ENCODE measurements around the gene DYNC1H1. TPM values are rescaled to one million over a fixed set of nuclear protein-coding genes. Genes with fewer than 3 reads are reported as not detected.

The DYNC1H1 gene
- total and polyA plus RNA-seq, 2 of the 13 experiments (the other 11 are each of a cell fraction or from before 2014, with no cell fraction given), result 74.4 to 239 TPM

- no peak for TF ChIP-seq MAFK (conservative IDR thresholded peaks at IDR 0.05 in 1 of 2, IDR thresholded peaks at IDR 0.05 in 1 of 2; ENCODE audit: low read length in 2 of 2)
- no peak for TF ChIP-seq HDAC6 (IDR thresholded peaks at IDR 0.05; ENCODE audit: low read depth, low read length)
- TF ChIP-seq ZNF20 (CRISPR knock-in tag; IDR thresholded peaks at IDR 0.05), result no peak; the same call in 1 of the 2 replicates
- no peak for TF ChIP-seq RARG (CRISPR knock-in tag; IDR thresholded peaks at IDR 0.05; ENCODE audit: low read depth)
- no peak for TF ChIP-seq LBX2 (CRISPR knock-in tag; IDR thresholded peaks at IDR 0.05; ENCODE audit: borderline replicate concordance)
- peak; percentile 42; the same call in 1 of the 2 replicates for TF ChIP-seq EED (CRISPR knock-in tag; IDR thresholded peaks at IDR 0.05)
- no peak for TF ChIP-seq ZNF562 (CRISPR knock-in tag; IDR thresholded peaks at IDR 0.05; ENCODE audit: borderline replicate concordance)
- peak; percentile 87 for TF ChIP-seq CREBL2 (CRISPR knock-in tag; IDR thresholded peaks at IDR 0.05; ENCODE audit: borderline replicate concordance)
- peak; percentile 65; the same call in 1 of the 2 replicates for TF ChIP-seq DNMT3B (CRISPR knock-in tag; conservative IDR thresholded peaks at IDR 0.05)
- peak; percentile 80; the same call in 1 of the 2 replicates for TF ChIP-seq GLI4 (CRISPR knock-in tag; IDR thresholded peaks at IDR 0.05; ENCODE audit: borderline replicate concordance)
- TF ChIP-seq HMG20B (CRISPR knock-in tag; conservative IDR thresholded peaks at IDR 0.05), result no peak
- no peak for TF ChIP-seq PLRG1 (conservative IDR thresholded peaks at IDR 0.05)
- peak; percentile 70; the same call in 1 of the 2 replicates for TF ChIP-seq E2F2 (CRISPR knock-in tag; IDR thresholded peaks at IDR 0.05; ENCODE audit: borderline replicate concordance)
- TF ChIP-seq IKZF1 (IDR thresholded peaks at IDR 0.05), result no peak
- TF ChIP-seq BHLHE40 (IDR thresholded peaks at IDR 0.05; ENCODE audit: low read length), result no peak
- TF ChIP-seq ZHX2 (IDR thresholded peaks at IDR 0.05; ENCODE audit: low read depth), result no peak
- peak; percentile 18 for TF ChIP-seq ZHX2 (CRISPR knock-in tag; IDR thresholded peaks at IDR 0.05; ENCODE audit: borderline replicate concordance)
- TF ChIP-seq TARDBP (CRISPR knock-in tag; IDR thresholded peaks at IDR 0.05), result no peak
- peak; percentile 76 for TF ChIP-seq RBM39 (IDR thresholded peaks at IDR 0.05; ENCODE audit: low read depth, low read length, poor library complexity, severe bottlenecking)
- no peak for TF ChIP-seq PAWR (CRISPR knock-in tag; IDR thresholded peaks at IDR 0.05; ENCODE audit: borderline replicate concordance)
- TF ChIP-seq HNRNPLL (IDR thresholded peaks at IDR 0.05; ENCODE audit: low read depth, low read length, poor library complexity, severe bottlenecking), result peak; percentile 89
- TF ChIP-seq ZNF737 (CRISPR knock-in tag; IDR thresholded peaks at IDR 0.05; ENCODE audit: borderline replicate concordance), result no peak
These were observed 122.8 kb downstream of the DYNC1H1 start, which contains the start of gene HSP90AA1 (continued) for GRCh38 chr14:102086972-102087761.
